PC-9 (cell line): ENCODE measurements around the gene ZNRD2. TPM values are rescaled to one million over a fixed set of nuclear protein-coding genes. Genes with fewer than 3 reads are reported as not detected.

ENCODE experiments used
- BruUV-seq: library from RNA; stranded (reverse); fragments of 400-500 nt; replicated peaks from 2 replicates; lab custom pipeline; 2021; lab: Mats Ljungman, UMichigan
- CTCF ChIA-PET: fragments of 300-600 bp; sonication (Branson Sonifier 250); formaldehyde crosslinking; loops from one replicate; lab custom pipeline; 2022; ENCODE audit warnings: antibody characterized with exemption; lab: Charles Lee
- POLR2A ChIA-PET: fragments of 300-600 bp; sonication (Branson Sonifier 250); formaldehyde crosslinking; loops from one replicate; lab custom pipeline; 2022; ENCODE audit warnings: antibody characterized with exemption; ENCODE audit not compliant: unreplicated experiment; lab: Charles Lee
- DNase-seq, 2 experiments: peaks; one replicate each; pipeline versions ENCODE4 v3.0.0 to v3.0.0-alpha.2; 2015 to 2022; ENCODE audit warnings: mixed read lengths in 1 of 2
- H2AFZ ChIP-seq: fragments of 200-600 bp; sonication (generic); 2 replicates; pipeline ENCODE4 v1.8.1; 2017; ENCODE audit warnings: antibody characterized with exemption
- H3F3A ChIP-seq: fragments of 200-600 bp; sonication (generic); 2 replicates; pipeline ENCODE4 v1.8.1; 2017; ENCODE audit warnings: antibody characterized with exemption, mild to moderate bottlenecking, low read depth; ENCODE audit not compliant: insufficient read depth
- H3K27ac ChIP-seq: fragments of 200-600 bp; sonication (generic); 2 replicates; pipeline ENCODE4 v1.6.1; 2016; ENCODE audit warnings: mixed run types
- H3K27me3 ChIP-seq: fragments of 200-600 bp; sonication (generic); 2 replicates; pipeline ENCODE4 v1.6.1; 2016; ENCODE audit warnings: low read depth, mixed run types; ENCODE audit not compliant: insufficient read depth
- H3K36me3 ChIP-seq: fragments of 200-600 bp; sonication (generic); 2 replicates; pipeline ENCODE4 v1.6.1; 2016; ENCODE audit warnings: low read depth, mixed run types
- H3K4me1 ChIP-seq: fragments of 200-600 bp; sonication (generic); replicated peaks from 2 replicates; pipeline ENCODE4 v1.6.1; 2016; ENCODE audit warnings: mixed run types; ENCODE audit not compliant: insufficient read depth
- H3K4me2 ChIP-seq: fragments of 200-600 bp; sonication (generic); 2 replicates; pipeline ENCODE4 v1.6.1; 2017; ENCODE audit warnings: mixed run types
- H3K4me3 ChIP-seq: fragments of 200-600 bp; sonication (generic); 2 replicates; pipeline ENCODE4 v1.6.1; 2016; ENCODE audit warnings: mixed run types
- H3K79me2 ChIP-seq: fragments of 200-600 bp; sonication (generic); 2 replicates; pipeline ENCODE4 v1.6.1; 2017; ENCODE audit warnings: low read depth, mixed run types
- H3K9me2 ChIP-seq: fragments of 200-600 bp; sonication (generic); 2 replicates; pipeline ENCODE4 v1.8.1; 2017; ENCODE audit warnings: mild to moderate bottlenecking; ENCODE audit not compliant: insufficient read depth
- H3K9me3 ChIP-seq: fragments of 200-600 bp; sonication (generic); 2 replicates; pipeline ENCODE4 v1.8.1; 2016; ENCODE audit warnings: low read depth; ENCODE audit not compliant: insufficient read depth
- H4K20me1 ChIP-seq: fragments of 200-600 bp; sonication (generic); 2 replicates; pipeline ENCODE4 v1.8.1; 2017; ENCODE audit not compliant: insufficient read depth
- EZH2 ChIP-seq: fragments of 200-600 bp; sonication (generic); IDR thresholded peaks from 2 replicates; pipeline ENCODE4 v1.8.0; 2017; ENCODE audit warnings: antibody characterized with exemption, low read depth
- intact Hi-C: fragments of 100-400 bp; cut with micrococcal nuclease; formaldehyde crosslinking; loops from one replicate; pipeline ENCODE4 v1.10.0; 2022; ENCODE audit not compliant: unreplicated experiment
- total RNA-seq: library from RNA; stranded (reverse); gene quantifications from 2 replicates; pipeline ENCODE4 v1.2.3, GENCODE V29; 2021
- TF ChIP-seq, protein P1 (sequence below): fragments of 200-600 bp; sonication (generic); conservative IDR thresholded peaks from 2 replicates; pipeline ENCODE4 v1.6.1; 2017; ENCODE audit warnings: mixed run types, antibody characterized with exemption, mild to moderate bottlenecking, moderate library complexity

The ZNRD2 gene
- total RNA-seq, 1 experiment from 2014 or later = 51.4 TPM

DNA sequence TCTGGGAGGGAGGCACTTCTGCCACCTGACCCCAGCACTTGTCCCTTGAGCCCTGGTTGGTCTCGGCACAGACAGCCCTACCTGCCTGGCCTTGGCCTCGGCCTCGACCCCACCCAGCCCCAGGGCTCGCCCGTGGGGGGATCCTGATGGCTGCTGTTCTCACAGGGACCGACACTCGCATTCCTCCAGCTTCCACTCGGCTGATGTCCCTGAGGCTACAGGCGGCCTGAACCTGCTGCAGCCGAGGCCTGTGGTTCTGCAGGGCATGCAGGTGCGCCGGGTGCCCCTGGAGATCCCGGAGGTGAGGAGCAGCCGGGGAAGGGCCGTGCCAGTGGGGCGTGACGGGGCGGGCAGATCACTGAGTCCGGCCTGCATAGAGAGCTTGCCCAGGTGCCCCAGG, 50.4 kb downstream of the ZNRD2 start:
- Histone ChIP-seq H3K9me2 (no peaks in the 10 kb centered on the region), H3K27me3 (no peaks in the 10 kb centered on the region), H3K4me1 (peaks cover 11% of the 10 kb centered on the region; the same call in 1 of the 2 replicates), H3K4me3 (no peak overlapping the region), H4K20me1 (peaks cover 63% of the 10 kb centered on the region), H3K4me2 (no peak overlapping the region), H3K9me3 (no peaks in the 10 kb centered on the region), H2AFZ (no peak overlapping the region), H3F3A (peaks cover 8% of the 10 kb centered on the region; the same call in 1 of the 2 replicates), H3K79me2 (peaks cover 38% of the 10 kb centered on the region), H3K36me3 (peaks cover 19% of the 10 kb centered on the region), H3K27ac (no peak overlapping the region)
- BruUV-seq = no TSS peak
- no peak for DNase-seq
- ChIA-PET POLR2A (no interaction called here), CTCF (no interaction called here)
- TF ChIP-seq, protein P1, sequence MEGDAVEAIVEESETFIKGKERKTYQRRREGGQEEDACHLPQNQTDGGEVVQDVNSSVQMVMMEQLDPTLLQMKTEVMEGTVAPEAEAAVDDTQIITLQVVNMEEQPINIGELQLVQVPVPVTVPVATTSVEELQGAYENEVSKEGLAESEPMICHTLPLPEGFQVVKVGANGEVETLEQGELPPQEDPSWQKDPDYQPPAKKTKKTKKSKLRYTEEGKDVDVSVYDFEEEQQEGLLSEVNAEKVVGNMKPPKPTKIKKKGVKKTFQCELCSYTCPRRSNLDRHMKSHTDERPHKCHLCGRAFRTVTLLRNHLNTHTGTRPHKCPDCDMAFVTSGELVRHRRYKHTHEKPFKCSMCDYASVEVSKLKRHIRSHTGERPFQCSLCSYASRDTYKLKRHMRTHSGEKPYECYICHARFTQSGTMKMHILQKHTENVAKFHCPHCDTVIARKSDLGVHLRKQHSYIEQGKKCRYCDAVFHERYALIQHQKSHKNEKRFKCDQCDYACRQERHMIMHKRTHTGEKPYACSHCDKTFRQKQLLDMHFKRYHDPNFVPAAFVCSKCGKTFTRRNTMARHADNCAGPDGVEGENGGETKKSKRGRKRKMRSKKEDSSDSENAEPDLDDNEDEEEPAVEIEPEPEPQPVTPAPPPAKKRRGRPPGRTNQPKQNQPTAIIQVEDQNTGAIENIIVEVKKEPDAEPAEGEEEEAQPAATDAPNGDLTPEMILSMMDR = no peak
- no peak for TF ChIP-seq EZH2
- intact Hi-C loops = no loop called here

DNA sequence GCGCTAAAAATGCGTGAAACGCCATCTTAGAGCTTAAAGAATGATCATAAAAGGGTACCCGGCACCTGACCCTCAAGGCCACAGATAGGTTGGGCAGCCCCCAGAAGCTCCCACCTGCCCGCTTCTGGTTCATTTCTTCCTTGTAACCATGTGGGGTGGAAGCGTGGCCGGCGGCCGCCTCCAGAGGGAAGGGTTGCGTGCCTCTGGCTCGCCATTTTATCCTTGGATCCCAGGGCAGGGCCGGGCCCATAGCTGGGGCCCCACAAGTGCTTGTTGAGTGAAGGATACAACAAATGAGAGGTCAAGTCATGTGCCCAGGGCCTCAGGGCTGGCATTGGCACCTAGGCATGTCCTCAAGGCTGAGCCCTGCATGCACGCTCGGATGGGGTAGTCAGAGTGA, 51.2 kb downstream of the ZNRD2 start:
- CTCF ChIA-PET = no interaction called here
- H3K9me2 ChIP-seq = no peaks in the 10 kb centered on the region
- H3F3A ChIP-seq = peaks cover 5% of the 10 kb centered on the region; the same call in 1 of the 2 replicates
- no peaks in the 10 kb centered on the region for H3K27me3 ChIP-seq
- peaks cover 63% of the 10 kb centered on the region for H4K20me1 ChIP-seq
- intact Hi-C loops = no loop called here
- TF ChIP-seq, protein P1 = no peak
- no peak for TF ChIP-seq EZH2
- no peaks in the 10 kb centered on the region for H3K9me3 ChIP-seq
- POLR2A ChIA-PET = no interaction called here
- no peak overlapping the region for H2AFZ ChIP-seq
- peaks cover 33% of the 10 kb centered on the region for H3K79me2 ChIP-seq
- no peak for DNase-seq
- no peak overlapping the region for H3K4me3 ChIP-seq
- H3K4me1 ChIP-seq = peaks cover 11% of the 10 kb centered on the region; the same call in 1 of the 2 replicates
- peaks cover 27% of the 10 kb centered on the region for H3K36me3 ChIP-seq
- no peak overlapping the region for H3K4me2 ChIP-seq
- BruUV-seq = no TSS peak
- no peak overlapping the region for H3K27ac ChIP-seq

Other genes with a start within 250 kb of the ZNRD2 start
- 75.6 and 80.6 TPM in 2 replicates for gene DPF2, start 236.6 kb upstream of the ZNRD2 start, total RNA-seq
- gene TIGD3, start 215.7 kb upstream of the ZNRD2 start, total RNA-seq = 1.7 and 1.8 TPM in 2 replicates
- gene SLC25A45, start 187.8 kb upstream of the ZNRD2 start, total RNA-seq = 9.5 and 9.8 TPM in 2 replicates
- 32.4 and 48.9 TPM in 2 replicates for gene FRMD8, start 183.8 kb upstream of the ZNRD2 start, total RNA-seq
- 825 and 938 TPM in 2 replicates for gene NEAT1, start 147.7 kb upstream of the ZNRD2 start, total RNA-seq
- gene MALAT1, start 71.4 kb upstream of the ZNRD2 start, total RNA-seq = 6,494 and 7,852 TPM in 2 replicates
- 106 and 135 TPM in 2 replicates for gene SCYL1, start 45.4 kb upstream of the ZNRD2 start, total RNA-seq
- gene LTBP3, start 12.1 kb upstream of the ZNRD2 start, total RNA-seq = 455 and 553 TPM in 2 replicates
- 51.7 and 53.3 TPM in 2 replicates for gene FAM89B, start 2.1 kb downstream of the ZNRD2 start, total RNA-seq
- 123 and 170 TPM in 2 replicates for gene EHBP1L1, start 5.6 kb downstream of the ZNRD2 start, total RNA-seq
- 2.1 TPM in 1 of 2 replicates, not detected in the other for gene KCNK7, start 25.3 kb downstream of the ZNRD2 start, total RNA-seq
- 87.2 and 90.3 TPM in 2 replicates for gene MAP3K11, start 43.7 kb downstream of the ZNRD2 start, total RNA-seq
- gene PCNX3, start 45.3 kb downstream of the ZNRD2 start, total RNA-seq = 76.9 and 85.9 TPM in 2 replicates
- gene SIPA1, start 67.6 kb downstream of the ZNRD2 start, total RNA-seq = 65.6 and 81.3 TPM in 2 replicates
- gene RELA, start 92.4 kb downstream of the ZNRD2 start, total RNA-seq = 59.5 and 86.8 TPM in 2 replicates
- 49.6 and 57.1 TPM in 2 replicates for gene KAT5, start 141.8 kb downstream of the ZNRD2 start, total RNA-seq
- 31.8 and 42.4 TPM in 2 replicates for gene RNASEH2C, start 150.3 kb downstream of the ZNRD2 start, total RNA-seq
- gene AP5B1, start 210.5 kb downstream of the ZNRD2 start, total RNA-seq = 20.8 and 28.0 TPM in 2 replicates
- 10.2 and 10.5 TPM in 2 replicates for gene OVOL1, start 216.6 kb downstream of the ZNRD2 start, total RNA-seq